MV-4-11 (cell line): ENCODE data around the gene FN3K.
"Not testable (repeated sequence)": the region's sequence is repeated elsewhere in the genome, so short reads cannot be mapped to it uniquely, and the experiment has no call there.

ENCODE experiments used
- DNase-seq: peaks from one replicate; lab custom pipeline; 2025; lab: John Stamatoyannopoulos, UW

The FN3K gene

DNA sequence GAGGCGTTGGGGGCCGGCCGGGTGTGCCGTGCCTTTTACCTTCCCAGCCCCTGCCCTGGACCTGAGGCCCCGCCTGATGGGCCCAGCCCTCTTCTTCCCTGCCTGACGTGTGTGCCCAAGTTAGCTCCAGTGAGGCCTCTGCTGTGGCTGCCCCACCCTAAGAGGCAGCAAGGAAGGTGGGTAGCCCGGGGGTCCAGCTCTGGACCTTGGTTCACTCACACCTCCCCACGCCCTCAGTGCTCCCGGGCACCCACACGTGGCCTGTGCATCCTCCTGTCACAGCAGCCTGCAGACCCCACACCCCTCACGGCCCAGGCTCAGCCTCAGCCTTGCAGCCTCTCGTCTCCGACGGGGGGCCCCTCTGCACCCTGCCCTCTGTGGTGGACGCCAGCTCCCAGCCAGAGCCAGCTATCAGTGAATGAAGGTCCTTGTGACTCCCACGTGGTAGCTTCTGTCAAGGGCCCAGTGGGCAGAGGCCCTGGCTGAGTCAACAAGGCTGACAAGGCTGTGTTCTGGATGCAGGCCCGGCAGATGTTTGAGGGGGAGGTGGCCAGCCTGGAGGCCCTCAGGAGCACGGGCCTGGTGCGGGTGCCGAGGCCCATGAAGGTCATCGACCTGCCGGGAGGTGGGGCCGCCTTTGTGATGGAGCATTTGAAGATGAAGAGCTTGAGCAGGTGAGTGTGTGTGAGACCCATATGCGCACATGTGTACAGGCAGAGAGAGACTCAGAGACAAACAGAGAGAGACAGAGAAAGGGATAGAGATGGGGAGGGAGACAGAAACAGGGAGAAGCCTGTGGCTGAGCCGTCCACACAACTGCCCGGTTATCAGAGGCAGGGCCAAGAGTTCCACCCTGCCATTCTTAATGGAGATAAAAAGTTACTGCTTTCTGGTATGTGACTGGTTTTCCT, 2.8 kb downstream of the FN3K start:
- DNase-seq = no peak

DNA sequence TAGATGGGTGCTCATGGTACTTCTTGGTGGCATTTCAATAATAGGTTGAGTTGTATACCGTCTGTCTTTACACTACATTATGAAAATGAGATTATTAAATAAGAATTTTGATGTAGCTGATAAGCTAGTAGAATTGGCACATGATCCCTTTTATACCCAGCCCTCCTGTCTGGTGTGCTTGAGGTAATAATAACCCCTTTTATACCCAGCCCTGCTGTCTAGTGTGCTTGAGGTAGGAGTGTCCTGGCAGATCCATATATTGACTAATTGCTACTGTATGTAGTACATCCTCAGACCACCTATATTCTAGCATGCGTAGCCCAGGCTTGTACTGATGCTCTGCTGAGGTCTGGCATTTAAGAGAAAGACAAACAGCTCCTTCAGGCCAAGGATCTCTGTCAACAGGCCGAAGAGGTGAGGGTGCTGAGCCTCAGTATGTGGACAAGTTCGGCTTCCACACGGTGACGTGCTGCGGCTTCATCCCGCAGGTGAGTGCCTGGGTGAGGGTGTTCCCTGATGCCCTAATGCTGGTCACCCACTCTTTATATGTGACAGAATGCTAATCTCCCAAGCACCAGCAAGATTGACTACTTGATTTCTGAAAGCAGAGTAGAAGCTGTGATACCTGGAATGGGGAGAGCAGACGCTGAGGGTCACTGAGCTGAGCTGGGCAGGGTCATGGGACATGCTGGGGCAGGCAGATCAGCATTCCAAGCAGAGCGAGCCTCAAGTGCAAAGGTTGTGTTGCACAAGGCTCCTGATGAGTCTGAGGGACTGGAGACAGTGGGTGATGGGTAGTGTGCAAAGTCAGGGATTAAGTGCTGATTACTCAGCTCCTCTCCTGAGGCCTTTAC, 5.7 kb downstream of the FN3K start:
- no peak for DNase-seq

DNA sequence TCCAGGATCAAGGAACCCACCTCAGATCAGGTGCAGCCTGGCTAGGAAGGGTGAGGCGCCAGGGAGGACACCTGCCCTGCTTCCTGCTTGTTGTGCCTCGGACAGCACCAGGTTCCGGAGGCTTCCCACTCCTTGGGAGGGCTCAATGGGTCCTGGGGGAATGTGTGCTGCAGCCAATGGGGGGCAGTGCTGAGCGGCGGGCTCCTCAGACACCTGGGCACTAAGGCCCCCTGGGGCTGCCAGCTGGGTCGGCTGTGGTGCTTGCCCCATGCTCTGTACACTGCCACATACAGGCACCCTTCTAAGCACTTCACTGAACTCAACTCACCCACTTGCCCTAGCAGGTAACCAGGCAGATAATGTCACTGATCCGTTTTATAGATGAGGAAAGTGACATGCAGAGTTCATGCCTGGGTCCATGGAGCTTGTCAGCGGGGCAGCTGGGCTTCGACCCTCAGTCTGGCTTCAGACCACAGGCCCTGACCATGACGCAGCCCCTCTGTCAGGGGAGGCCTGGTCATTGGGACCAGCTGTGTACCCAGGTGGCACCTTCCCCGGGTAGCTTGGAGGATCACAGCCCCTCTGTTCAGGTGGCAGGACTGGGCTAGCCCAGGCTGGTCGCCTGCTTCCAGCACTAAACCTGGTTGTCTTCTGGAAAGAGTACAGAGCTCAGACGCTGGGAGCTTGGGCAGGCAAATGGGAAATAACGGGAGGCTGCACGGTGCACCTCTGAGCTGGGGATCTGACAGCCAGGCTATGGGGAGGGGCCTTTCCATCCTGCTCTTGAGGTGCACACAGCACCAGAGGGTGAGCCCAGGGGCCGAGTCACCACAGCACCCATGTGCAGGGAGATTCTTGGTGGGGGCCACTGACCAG, 8.2 kb downstream of the FN3K start:
- no peak for DNase-seq

- not testable (repeated sequence) for DNase-seq
Observed at GRCh38 chr17:82744736-82745135, 9.3 kb downstream of the FN3K start.

- DNase-seq = no peak
Observed at GRCh38 chr17:82745524-82745923, 10.1 kb downstream of the FN3K start.

GRCh38 chr17:82748756-82749155, 13.3 kb downstream of the FN3K start:
- DNase-seq = no peak

DNA sequence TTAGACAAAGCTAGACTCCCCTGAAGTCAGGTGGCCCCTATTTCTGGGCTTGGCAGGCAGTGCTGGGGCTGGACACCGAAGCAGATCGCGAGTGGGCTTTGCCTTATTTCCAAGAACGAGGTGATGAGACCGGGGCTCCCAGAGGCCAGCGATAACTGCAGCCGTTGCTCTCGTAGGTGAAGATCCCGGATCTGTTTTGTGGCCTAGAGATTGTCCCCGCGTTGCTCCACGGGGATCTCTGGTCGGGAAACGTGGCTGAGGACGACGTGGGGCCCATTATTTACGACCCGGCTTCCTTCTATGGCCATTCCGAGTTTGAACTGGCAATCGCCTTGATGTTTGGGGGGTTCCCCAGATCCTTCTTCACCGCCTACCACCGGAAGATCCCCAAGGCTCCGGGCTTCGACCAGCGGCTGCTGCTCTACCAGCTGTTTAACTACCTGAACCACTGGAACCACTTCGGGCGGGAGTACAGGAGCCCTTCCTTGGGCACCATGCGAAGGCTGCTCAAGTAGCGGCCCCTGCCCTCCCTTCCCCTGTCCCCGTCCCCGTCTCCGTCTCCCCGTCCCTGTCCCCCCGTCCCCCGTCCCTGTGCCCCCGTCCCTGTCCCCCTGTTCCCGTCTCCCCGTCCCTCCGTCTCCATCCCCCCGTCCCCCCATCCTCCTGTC, 15.0 kb downstream of the FN3K start:
- no peak for DNase-seq

DNA sequence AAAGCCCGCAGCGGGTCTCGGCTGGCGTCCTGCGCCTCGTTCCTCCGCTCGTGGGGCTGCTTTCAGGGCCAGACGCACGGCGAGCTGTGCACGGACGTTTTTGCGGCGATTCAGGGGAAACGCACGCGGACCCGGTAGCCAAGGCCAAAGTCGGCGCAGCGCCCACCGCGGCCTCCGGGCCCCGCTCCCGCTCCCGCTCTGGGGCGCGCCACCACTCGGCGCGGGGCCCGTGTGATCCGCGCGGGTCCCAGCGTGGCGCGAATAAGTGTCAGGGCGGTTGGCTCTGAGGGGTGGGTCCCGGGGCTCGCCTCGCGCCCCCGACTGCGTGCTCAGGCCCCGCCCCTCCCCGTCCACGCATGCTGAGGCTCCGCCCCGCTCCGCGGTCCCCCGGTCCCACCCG, 15.8 kb downstream of the FN3K start:
- no peak for DNase-seq

DNA sequence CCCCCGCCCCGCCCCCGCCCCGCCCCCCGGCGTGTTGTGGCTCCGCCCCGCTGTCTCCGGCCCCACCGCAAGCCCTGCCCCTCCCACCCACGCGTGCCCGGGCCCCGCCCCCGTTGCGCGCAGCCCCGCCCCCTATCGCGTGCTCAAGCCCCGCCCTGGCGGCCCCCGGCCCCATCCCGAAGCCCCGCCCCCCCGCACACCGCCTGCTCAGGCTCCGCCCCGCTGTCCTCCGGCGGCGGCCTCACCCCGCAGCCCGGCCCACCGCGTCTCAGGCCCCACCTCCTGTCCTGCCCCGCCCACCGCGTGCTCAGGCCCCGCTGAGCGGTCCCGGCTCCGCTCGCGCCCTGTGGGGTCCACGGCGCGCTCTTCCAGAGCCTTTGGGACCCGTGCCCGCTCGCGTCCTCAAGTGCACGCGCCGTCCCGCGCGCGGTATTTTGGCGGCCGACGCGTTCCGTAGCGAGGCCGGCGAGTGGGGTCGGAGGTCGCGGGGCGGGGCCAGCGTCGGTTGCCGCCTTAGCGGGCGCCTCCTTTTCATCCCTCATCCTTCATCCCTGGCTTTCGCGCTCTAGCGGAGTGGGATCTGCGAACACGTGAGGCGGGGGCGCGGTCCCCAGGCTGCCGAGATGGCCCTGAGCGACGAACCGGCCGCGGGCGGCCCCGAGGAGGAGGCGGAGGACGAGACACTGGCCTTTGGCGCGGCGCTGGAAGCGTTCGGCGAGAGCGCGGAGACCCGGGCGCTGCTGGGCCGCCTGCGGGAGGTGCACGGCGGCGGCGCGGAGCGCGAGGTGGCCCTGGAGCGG, 16.4 kb downstream of the FN3K start, which contains the start of gene TBCD:
TSS of gene TBCD (plus strand) at position 495 of the 800 bp plus-strand sequence. CDS start at position 624, 129 bp downstream.
- peak; percentile 75 for DNase-seq

GRCh38 chr17:82752371-82753200, 17.2 kb downstream of the FN3K start:
- no peak for DNase-seq

GRCh38 chr17:82753201-82753464, 17.7 kb downstream of the FN3K start:
- no peak for DNase-seq

DNA sequence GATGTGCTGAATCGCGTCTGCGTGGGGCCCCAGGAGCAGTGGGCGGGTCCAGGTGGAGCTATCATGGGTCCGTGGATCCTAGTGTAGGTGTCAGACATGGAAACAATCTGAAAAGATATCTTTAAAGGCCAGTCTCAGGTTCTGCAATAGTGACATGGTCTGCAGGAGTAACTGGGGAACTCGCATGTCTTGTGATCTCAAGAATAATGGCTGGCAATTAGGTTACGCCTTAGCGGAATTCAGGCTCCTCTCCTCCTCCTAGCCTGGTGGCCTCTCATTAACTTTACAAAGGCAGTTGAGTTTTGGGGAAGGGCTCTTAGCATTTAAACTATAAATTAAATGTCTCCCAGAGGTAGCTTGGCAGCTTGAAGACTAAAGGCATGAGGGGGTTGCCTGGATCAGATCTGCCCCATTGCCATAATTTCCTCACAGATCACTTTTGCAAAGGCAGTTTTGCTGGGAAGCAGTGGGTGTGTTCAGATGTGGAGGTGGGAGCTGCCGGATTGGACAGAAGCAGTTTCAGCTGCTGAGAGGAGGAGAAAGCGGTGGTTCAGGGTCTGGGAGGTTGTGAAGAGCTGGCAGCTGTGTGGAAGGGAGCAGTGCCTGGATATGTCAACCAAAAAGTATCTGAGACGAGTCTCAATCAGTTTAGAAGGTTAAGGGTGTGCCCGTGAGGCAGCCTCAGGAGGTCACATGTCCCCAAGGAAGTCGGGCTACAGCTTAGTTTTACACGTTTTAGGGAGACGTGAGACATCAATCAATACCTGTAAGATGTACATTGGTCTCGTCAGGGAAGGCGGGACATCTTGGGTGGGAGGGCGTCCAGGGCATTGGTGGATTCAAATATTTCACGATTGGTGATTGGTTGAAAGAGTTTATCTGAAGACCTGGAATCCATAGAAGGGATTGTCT, 19.1 kb downstream of the FN3K start:
- no peak for DNase-seq

GRCh38 chr17:82756166-82756565, 20.8 kb downstream of the FN3K start:
- DNase-seq = no peak

DNA sequence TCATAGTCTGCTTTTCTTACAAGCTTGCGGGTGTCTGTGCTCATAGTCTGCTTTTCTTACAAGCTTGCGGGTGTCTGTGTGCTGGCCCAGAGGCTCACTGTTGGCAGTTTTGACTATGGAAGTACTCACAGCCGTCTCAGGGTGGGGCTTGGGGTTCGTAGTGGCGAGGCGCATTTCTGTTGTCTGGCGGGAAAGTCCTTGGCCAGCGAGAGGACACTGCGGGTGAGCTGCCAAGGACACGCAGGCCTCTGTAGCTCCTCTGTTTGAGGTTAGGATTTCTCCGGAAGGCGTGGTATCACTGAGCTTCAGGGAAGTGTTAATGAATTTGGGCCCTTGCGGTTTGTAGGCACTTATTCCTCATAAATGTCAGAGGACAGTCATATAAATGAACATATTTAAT, 30.0 kb downstream of the FN3K start:
- no peak for DNase-seq

DNA sequence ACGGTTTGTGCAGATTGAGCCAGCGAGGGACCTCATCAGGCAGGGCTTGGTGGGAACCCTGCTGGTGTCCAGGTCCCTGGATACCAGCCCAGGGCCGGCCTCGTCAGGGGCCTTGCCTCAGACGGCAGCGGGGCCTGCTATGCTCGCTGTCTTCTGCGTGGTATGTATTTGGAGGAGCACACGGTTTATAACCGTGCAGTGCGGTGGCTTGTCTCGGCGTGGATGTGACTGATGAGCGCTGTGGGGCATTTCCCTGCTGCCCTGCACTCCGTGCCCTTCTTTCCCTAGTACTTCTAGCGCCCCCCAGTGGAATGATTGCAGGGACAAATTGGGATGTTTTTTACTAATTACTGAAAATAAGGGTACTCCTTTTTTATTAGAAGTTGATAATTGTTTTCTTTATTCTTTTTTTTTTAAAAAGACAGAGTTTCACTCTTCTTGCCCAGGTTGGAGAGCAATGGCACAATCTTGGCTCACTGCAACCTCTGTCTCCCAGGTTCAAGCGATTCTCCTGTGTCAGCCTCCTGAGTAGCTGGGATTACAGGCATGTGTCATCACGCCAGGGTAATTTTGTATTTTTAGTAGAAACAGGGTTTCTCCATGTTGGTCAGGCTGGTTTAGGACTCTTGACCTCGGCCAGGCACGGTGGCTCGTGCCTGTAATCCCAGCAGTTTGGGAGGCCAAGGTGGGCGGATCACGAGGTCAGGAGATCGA, 31.8 kb downstream of the FN3K start:
- DNase-seq = peak; percentile 40

GRCh38 chr17:82769041-82769440, 33.6 kb downstream of the FN3K start:
- DNase-seq = no peak

GRCh38 chr17:82772026-82772425, 36.6 kb downstream of the FN3K start:
- DNase-seq = no peak

DNA sequence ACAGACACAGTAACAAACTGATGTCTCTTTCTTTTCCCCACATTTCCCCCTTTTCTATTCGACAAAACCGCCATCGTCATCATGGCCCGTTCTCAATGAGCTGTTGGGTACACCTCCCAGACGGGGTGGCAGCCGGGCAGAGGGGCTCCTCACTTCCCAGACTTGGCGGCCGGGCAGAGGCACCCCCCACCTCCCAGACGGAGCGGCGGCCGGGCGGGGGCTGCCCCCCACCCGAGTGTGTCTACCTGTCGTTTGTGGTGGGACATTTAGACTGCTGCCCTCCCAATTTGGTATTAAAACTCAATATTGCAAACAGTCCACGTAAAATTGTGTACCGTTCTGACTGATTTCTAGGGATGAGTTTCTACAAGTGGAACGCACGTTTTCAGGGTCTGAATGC, 39.0 kb downstream of the FN3K start:
- not testable (repeated sequence) for DNase-seq
